SK-N-SH (cell line): Measurements from ENCODE around the gene IRX2. TPM values are rescaled to one million over a fixed set of nuclear protein-coding genes. Genes with fewer than 3 reads are reported as not detected.
A peak's percentile ranks its signal among the peaks of the same experiment; 100 is the strongest.

ENCODE experiments used
- CTCF ChIA-PET: fragments of 300-600, 350-600 bp; formaldehyde crosslinking; extraction: SDS; loops from one replicate; lab custom pipeline; 2021; lab: Yijun Ruan, JAX
- POLR2A ChIA-PET: fragments of 350-600 bp; sonication (Branson Sonifier 250); formaldehyde crosslinking; extraction: SDS; loops from one replicate; lab custom pipeline; 2020; ENCODE audit warnings: antibody characterized with exemption, inconsistent platforms; lab: Yijun Ruan, JAX
- DNase-seq: peaks from one replicate; pipeline ENCODE4 v3.0.0; 2012
- H2AFZ ChIP-seq: fragments of 200-600 bp; sonication (generic); 2 replicates; pipeline ENCODE4 v1.8.1; 2016; ENCODE audit warnings: antibody characterized with exemption, mild to moderate bottlenecking, low read depth
- H3F3A ChIP-seq: fragments of 200-600 bp; sonication (generic); replicated peaks from 2 replicates; pipeline ENCODE3; 2016; ENCODE audit warnings: antibody characterized with exemption, mild to moderate bottlenecking; ENCODE audit not compliant: insufficient read depth
- H3K27ac ChIP-seq, 2 experiments: fragments of 200-500 bp in 1 of 2; fragments of 200-600 bp in 1 of 2; sonication (Bioruptor generic) in 1 of 2; sonication (generic), shearing (Covaris generic) in 1 of 2; 2 replicates each; pipeline versions ENCODE4 v1.5.1 to v1.6.1; 2014 to 2016; ENCODE audit warnings: low read depth in 2 of 2, inconsistent platforms in 1 of 2, low read length in 1 of 2, mild to moderate bottlenecking in 1 of 2, mixed read lengths in 1 of 2
- H3K27me3 ChIP-seq: fragments of 200-600 bp; sonication (generic), shearing (Covaris generic); 2 replicates; pipeline ENCODE4 v1.6.1; 2016; ENCODE audit warnings: mixed run types; ENCODE audit not compliant: insufficient read depth
- H3K36me3 ChIP-seq, 2 experiments: fragments of 200-500 bp in 1 of 2; fragments of 200-600 bp in 1 of 2; sonication (Bioruptor generic) in 1 of 2; sonication (generic) in 1 of 2; replicated peaks in 1 of 2; 2 replicates each; pipeline versions ENCODE3 to v1.5.1; 2014 to 2016; ENCODE audit warnings: low read length in 1 of 2, mild to moderate bottlenecking in 1 of 2; ENCODE audit not compliant: insufficient read depth in 2 of 2, control insufficient read depth in 1 of 2
- H3K4me1 ChIP-seq, 2 experiments: fragments of 200-500 bp in 1 of 2; fragments of 200-600 bp in 1 of 2; sonication (Bioruptor generic) in 1 of 2; sonication (generic), shearing (Covaris generic) in 1 of 2; 2 replicates each; pipeline versions ENCODE4 v1.5.1 to v1.6.1; 2014 to 2016; ENCODE audit warnings: low read depth in 1 of 2, low read length in 1 of 2, mixed run types in 1 of 2; ENCODE audit not compliant: insufficient read depth in 2 of 2, control insufficient read depth in 1 of 2
- H3K4me2 ChIP-seq: fragments of 200-600 bp; sonication (generic), shearing (Covaris generic); 2 replicates; pipeline ENCODE4 v1.6.1; 2017; ENCODE audit warnings: mixed run types
- H3K4me3 ChIP-seq, 2 experiments: fragments of 200-500 bp in 1 of 2; fragments of 200-600 bp in 1 of 2; sonication (Bioruptor generic) in 1 of 2; sonication (generic), shearing (Covaris generic) in 1 of 2; 2 replicates each; pipeline versions ENCODE4 v1.5.1 to v1.8.1; 2014 to 2016; ENCODE audit warnings: low read depth in 2 of 2, inconsistent platforms in 1 of 2, low read length in 1 of 2, mild to moderate bottlenecking in 1 of 2, mixed read lengths in 1 of 2, moderate library complexity in 1 of 2
- H3K79me2 ChIP-seq: fragments of 200-600 bp; sonication (generic); 2 replicates; pipeline ENCODE4 v1.8.1; 2017; ENCODE audit warnings: mild to moderate bottlenecking; ENCODE audit not compliant: insufficient read depth
- H3K9ac ChIP-seq: fragments of 200-600 bp; sonication (generic); 2 replicates; pipeline ENCODE4 v1.6.1; 2017; ENCODE audit warnings: mixed run types
- H3K9me2 ChIP-seq: fragments of 200-600 bp; sonication (generic); 2 replicates; pipeline ENCODE4 v1.6.1; 2017; ENCODE audit warnings: mixed run types
- H3K9me3 ChIP-seq: fragments of 200-600 bp; sonication (generic); 2 replicates; pipeline ENCODE4 v1.6.1; 2017; ENCODE audit warnings: mixed run types, mild to moderate bottlenecking, moderate library complexity
- H4K20me1 ChIP-seq: fragments of 200-600 bp; sonication (generic); 2 replicates; pipeline ENCODE4 v1.6.1; 2017; ENCODE audit warnings: mild to moderate bottlenecking, mixed run types; ENCODE audit not compliant: insufficient read depth
- FOSL2 ChIP-seq: IDR thresholded peaks from 2 replicates; pipeline ENCODE4 v1.4.0; 2012; ENCODE audit warnings: low read depth, mild to moderate bottlenecking, moderate library complexity, borderline replicate concordance
- FOXJ3 ChIP-seq: sonication (generic); formaldehyde crosslinking; IDR thresholded peaks from 2 replicates; pipeline ENCODE4 v1.5.1; 2020; ENCODE audit warnings: mild to moderate bottlenecking, missing genetic modification reagents
- FOXM1 ChIP-seq: IDR thresholded peaks from 2 replicates; pipeline ENCODE4 v1.4.0; 2012; ENCODE audit warnings: low read depth, mild to moderate bottlenecking
- GABPA ChIP-seq: IDR thresholded peaks from 2 replicates; pipeline ENCODE4 v1.4.0; 2012; ENCODE audit warnings: low read depth, mild to moderate bottlenecking
- GATA2 ChIP-seq: sonication (generic); formaldehyde crosslinking; IDR thresholded peaks from 2 replicates; pipeline ENCODE4 v1.5.0; 2020; ENCODE audit warnings: mild to moderate bottlenecking, missing genetic modification reagents
- JUND ChIP-seq: IDR thresholded peaks from 2 replicates; pipeline ENCODE4 v1.4.0; 2012
- MEF2A ChIP-seq: IDR thresholded peaks from 2 replicates; pipeline ENCODE4 v1.4.0; 2012; ENCODE audit warnings: low read depth, borderline replicate concordance
- MXI1 ChIP-seq: IDR thresholded peaks from 2 replicates; pipeline ENCODE4 v1.6.1; 2012; ENCODE audit warnings: mild to moderate bottlenecking, low read depth, low read length, improper control_type of control experiment
- NFIC ChIP-seq: IDR thresholded peaks from 2 replicates; pipeline ENCODE4 v1.4.0; 2012; ENCODE audit warnings: borderline replicate concordance
- RCOR1 ChIP-seq: fragments of 150-350 bp; IDR thresholded peaks from 2 replicates; pipeline ENCODE4 v1.6.1; 2017; ENCODE audit warnings: antibody characterized with exemption, low read length
- RFX5 ChIP-seq: IDR thresholded peaks from 2 replicates; pipeline ENCODE4 v1.6.1; 2012; ENCODE audit warnings: mild to moderate bottlenecking, improper control_type of control experiment, low read length
- RXRA ChIP-seq: IDR thresholded peaks from 2 replicates; pipeline ENCODE4 v1.4.0; 2012; ENCODE audit warnings: low read depth, mild to moderate bottlenecking, borderline replicate concordance
- SIN3A ChIP-seq: IDR thresholded peaks from 2 replicates; pipeline ENCODE4 v1.6.1; 2012; ENCODE audit warnings: low read depth, mild to moderate bottlenecking, low read length, moderate library complexity, borderline replicate concordance
- SMC3 ChIP-seq: IDR thresholded peaks from 2 replicates; pipeline ENCODE4 v1.6.1; 2012; ENCODE audit warnings: low read depth, low read length, improper control_type of control experiment
- TEAD4 ChIP-seq: IDR thresholded peaks from 2 replicates; pipeline ENCODE4 v1.4.0; 2012; ENCODE audit warnings: mild to moderate bottlenecking, borderline replicate concordance; ENCODE audit not compliant: insufficient read depth
- YY1 ChIP-seq: IDR thresholded peaks from 2 replicates; pipeline ENCODE4 v1.4.0; 2012; ENCODE audit warnings: low read depth, mild to moderate bottlenecking
- WGBS: methylation state at CpG from one replicate; pipeline ENCODE4 v1.1.6; 2017; ENCODE audit warnings: low lambda C conversion rate; 5-methylcytosine and 5-hydroxymethylcytosine counted together
- polyA plus RNA-seq, 3 experiments: library from polyadenylated mRNA; depleted of rRNA; stranded (reverse); fragments of >200 nt; gene quantifications; 2 replicates each; pipeline ENCODE4 v1.2.3, GENCODE V29; 2012
- TF ChIP-seq, protein P1 (sequence below): IDR thresholded peaks from 2 replicates; pipeline ENCODE4; 2012
- TF ChIP-seq, protein P2 (sequence below): fragments of 200-600 bp; sonication (generic); IDR thresholded peaks from 2 replicates; pipeline ENCODE4 v1.6.1; 2017; ENCODE audit warnings: antibody characterized with exemption, mild to moderate bottlenecking, moderate library complexity

IRX2 gene
- polyA plus RNA-seq, 1 of the 3 experiments (the other 2 are of a cell fraction): not detected

DNA sequence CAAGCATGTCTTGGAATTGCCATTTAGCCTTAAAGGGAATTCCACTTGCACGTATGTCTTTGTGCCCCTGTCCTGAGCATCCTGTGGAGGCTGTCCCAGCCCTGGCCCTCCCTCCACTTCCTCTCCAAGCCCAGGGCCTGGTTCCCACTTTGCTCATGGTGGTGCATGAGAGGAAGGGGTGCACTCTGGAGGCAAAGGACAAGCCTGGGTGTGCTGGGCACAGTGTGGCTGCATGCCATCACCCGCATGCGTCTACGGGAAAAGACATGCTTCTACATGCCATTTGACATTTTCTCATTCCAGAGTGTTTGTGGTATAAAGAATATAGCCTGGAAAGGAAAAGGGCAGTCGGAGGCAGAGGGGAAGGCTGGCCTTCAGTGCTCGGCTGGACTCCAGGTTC lies 7.2 kb upstream of the IRX2 start:
- DNase-seq: no peak
- Histone ChIP-seq H3K27ac (no peak overlapping the region), H3K4me3 (no peak overlapping the region), H4K20me1 (no peaks in the 10 kb centered on the region), H3K4me1 (no peaks in the 10 kb centered on the region), H3F3A (no peaks in the 10 kb centered on the region), H3K9me3 (no peaks in the 10 kb centered on the region), H3K36me3 (no peaks in the 10 kb centered on the region), H3K9me2 (no peaks in the 10 kb centered on the region), H3K79me2 (no peaks in the 10 kb centered on the region), H3K9ac (no peak overlapping the region), H3K27me3 (peaks cover 71% of the 10 kb centered on the region), H2AFZ (no peak overlapping the region), H3K4me2 (no peak overlapping the region)
- WGBS: 4% methylated on average over 6 of the region's 6 CpGs
- TF ChIP-seq SMC3 (no peak), GATA2 (CRISPR knock-in tag) (no peak), FOXM1 (no peak)
- ChIA-PET POLR2A (no interaction called here), CTCF (no interaction called here)

DNA sequence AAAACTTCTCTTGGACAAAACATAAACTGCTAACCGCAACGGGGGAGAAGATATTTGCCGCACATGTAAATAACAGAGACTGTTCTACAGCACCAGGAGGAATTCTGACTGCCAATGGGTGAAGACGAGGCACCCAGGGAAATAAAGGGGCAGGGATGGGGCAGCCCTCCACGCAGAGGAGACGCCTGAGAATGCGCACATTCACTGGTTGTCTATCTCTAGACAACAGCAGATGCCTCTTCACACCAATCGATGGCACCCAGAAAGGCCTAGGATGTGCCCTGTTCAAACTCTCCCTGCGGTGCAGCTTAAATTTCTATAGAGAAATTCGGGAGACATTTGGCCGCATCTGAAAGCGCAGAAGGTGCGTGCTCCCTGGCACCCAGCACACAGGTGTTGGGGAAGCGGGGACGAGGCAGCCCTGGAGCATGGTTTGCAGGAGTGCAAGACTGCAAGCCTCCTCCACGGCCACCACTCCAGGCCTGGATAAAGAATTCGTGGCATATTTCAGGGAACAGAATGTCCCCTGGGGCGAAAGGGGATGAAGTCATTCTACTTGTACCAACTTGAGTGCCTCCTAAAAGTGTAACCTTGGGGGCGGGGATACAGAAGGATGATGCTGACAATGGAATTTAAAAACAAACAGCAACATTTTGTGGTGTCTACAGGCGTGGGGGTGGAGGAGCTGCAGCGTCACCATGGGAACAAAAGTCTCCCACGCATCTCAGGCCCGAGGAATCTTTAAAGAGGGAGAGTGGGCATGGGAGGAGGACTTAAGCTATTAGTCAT lies 6.3 kb upstream of the IRX2 start:
- CTCF ChIA-PET: no interaction called here
- no peak for DNase-seq
- Histone ChIP-seq H3K9ac (no peak overlapping the region), H3K4me1 (no peaks in the 10 kb centered on the region), H3K79me2 (no peaks in the 10 kb centered on the region), H3K4me2 (no peak overlapping the region), H3K9me2 (no peaks in the 10 kb centered on the region), H4K20me1 (no peaks in the 10 kb centered on the region), H3K36me3 (no peaks in the 10 kb centered on the region), H3K27me3 (peaks cover 71% of the 10 kb centered on the region), H3K9me3 (no peaks in the 10 kb centered on the region), H3F3A (no peaks in the 10 kb centered on the region), H3K4me3 (no peak overlapping the region), H3K27ac (no peak overlapping the region), H2AFZ (no peak overlapping the region)
- TF ChIP-seq YY1: no peak
- POLR2A ChIA-PET: no interaction called here
- 2% methylated on average over 20 of the region's 23 CpGs for WGBS

DNA sequence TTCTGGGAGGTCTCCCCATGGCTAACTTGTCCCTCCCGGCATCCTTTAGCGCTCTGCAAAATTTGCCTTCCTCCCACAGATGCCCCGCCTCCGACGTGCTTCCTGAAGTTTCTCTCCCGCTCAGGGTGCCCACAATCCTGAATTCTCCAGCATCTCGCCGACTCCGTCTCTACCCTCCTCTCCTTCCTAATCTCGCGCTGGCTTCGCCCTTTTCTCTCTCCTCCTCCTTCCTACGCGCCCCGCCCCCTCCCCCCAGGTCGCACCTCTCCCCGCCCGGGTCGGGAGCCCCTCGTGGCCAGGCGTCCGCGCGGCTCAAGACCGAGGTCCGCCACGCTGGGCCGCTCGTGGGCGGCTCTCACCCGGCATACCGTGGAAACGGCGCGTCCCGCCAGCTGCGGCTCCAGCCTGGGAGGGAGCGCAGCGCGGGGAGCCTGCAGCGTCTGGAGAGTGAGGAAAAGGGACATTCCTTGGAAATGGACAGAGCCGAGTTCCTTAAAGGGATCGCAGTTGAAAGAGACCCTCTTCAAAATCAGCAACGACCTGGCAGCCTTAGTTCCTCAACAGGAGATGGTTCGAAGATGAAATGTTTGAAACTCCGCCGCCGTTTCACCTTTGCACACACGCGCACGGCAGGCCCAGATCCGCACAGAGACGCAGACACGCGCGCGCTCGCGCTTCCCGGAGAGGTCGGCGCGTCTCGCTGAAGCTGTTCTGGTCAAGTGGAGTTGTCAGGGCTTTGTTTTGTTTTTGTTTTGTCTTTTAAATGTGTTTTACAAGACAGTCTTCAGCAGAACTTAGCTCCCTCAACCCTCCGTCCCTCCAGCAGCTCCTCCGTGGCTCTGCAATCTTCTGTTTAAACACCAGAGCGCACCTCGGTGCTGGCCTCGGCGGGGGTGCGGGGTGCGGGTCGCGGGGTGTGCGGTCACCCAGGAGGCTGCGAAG lies 5.0 kb upstream of the IRX2 start:
- Histone ChIP-seq H2AFZ (no peak overlapping the region), H3K9ac (no peak overlapping the region)
- TF ChIP-seq JUND (no peak), SIN3A (no peak), NFIC (no peak), FOSL2 (no peak), MEF2A (no peak), YY1 (no peak), GABPA (no peak), FOXJ3 (CRISPR knock-in tag) (no peak), TEAD4 (no peak), MXI1 (no peak), GATA2 (CRISPR knock-in tag) (no peak), SMC3 (no peak), RXRA (no peak), RFX5 (no peak), RCOR1 (no peak)
- TF ChIP-seq, protein P1, sequence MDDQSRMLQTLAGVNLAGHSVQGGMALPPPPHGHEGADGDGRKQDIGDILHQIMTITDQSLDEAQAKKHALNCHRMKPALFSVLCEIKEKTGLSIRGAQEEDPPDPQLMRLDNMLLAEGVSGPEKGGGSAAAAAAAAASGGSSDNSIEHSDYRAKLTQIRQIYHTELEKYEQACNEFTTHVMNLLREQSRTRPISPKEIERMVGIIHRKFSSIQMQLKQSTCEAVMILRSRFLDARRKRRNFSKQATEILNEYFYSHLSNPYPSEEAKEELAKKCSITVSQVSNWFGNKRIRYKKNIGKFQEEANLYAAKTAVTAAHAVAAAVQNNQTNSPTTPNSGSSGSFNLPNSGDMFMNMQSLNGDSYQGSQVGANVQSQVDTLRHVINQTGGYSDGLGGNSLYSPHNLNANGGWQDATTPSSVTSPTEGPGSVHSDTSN: no peak
- TF ChIP-seq, protein P2, sequence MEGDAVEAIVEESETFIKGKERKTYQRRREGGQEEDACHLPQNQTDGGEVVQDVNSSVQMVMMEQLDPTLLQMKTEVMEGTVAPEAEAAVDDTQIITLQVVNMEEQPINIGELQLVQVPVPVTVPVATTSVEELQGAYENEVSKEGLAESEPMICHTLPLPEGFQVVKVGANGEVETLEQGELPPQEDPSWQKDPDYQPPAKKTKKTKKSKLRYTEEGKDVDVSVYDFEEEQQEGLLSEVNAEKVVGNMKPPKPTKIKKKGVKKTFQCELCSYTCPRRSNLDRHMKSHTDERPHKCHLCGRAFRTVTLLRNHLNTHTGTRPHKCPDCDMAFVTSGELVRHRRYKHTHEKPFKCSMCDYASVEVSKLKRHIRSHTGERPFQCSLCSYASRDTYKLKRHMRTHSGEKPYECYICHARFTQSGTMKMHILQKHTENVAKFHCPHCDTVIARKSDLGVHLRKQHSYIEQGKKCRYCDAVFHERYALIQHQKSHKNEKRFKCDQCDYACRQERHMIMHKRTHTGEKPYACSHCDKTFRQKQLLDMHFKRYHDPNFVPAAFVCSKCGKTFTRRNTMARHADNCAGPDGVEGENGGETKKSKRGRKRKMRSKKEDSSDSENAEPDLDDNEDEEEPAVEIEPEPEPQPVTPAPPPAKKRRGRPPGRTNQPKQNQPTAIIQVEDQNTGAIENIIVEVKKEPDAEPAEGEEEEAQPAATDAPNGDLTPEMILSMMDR: no peak

More for the DNA sequence above, 5.0 kb upstream of the IRX2 start:
- no peaks in the 10 kb centered on the region for H3K9me2 ChIP-seq
- no peaks in the 10 kb centered on the region for H3F3A ChIP-seq
- ChIA-PET POLR2A (no interaction called here), CTCF (no interaction called here)
- no peaks in the 10 kb centered on the region for H3K9me3 ChIP-seq
- WGBS: 12% methylated on average over 62 of the region's 76 CpGs
- DNase-seq: no peak
- peak overlapping the region; percentile 55 for H3K4me2 ChIP-seq
- no peaks in the 10 kb centered on the region for H3K4me1 ChIP-seq
- H4K20me1 ChIP-seq: no peaks in the 10 kb centered on the region
- H3K4me3 ChIP-seq: 0 out of 4 replicates have a peak overlapping the region, but pooled peaks of 1 of the 2 experiments have one; percentile 16
- no peak overlapping the region for H3K27ac ChIP-seq
- H3K36me3 ChIP-seq: no peaks in the 10 kb centered on the region
- H3K27me3 ChIP-seq: peaks cover 77% of the 10 kb centered on the region
- H3K79me2 ChIP-seq: no peaks in the 10 kb centered on the region
